ENCODE measurements around the gene METTL22.

Gene METTL22

GRCh38 chr16:8621572-8622314, at the start of gene METTL22:
METTL22 (plus strand) TSS chr16:8621698; CDS start chr16:8625666, 3,968 bp downstream.
- peak; percentile 80 to 85 for DNase-seq (ENCODE audit: low read depth in 2 of 2, low spot score in 1 of 2)

- DNase-seq (ENCODE audit: low read depth in 2 of 2, low spot score in 1 of 2): no peak
Observed at GRCh38 chr16:8572063-8572918, 49.2 kb upstream of the METTL22 start.

GRCh38 chr16:8572919-8573724, 48.4 kb upstream of the METTL22 start:
- DNase-seq (ENCODE audit: low read depth in 2 of 2, low spot score in 1 of 2): no peak

GRCh38 chr16:8575399-8575798, 46.1 kb upstream of the METTL22 start:
- DNase-seq (ENCODE audit: low read depth in 2 of 2, low spot score in 1 of 2): no peak

GRCh38 chr16:8576141-8577004, 45.1 kb upstream of the METTL22 start:
- DNase-seq (ENCODE audit: low read depth in 2 of 2, low spot score in 1 of 2): no peak

GRCh38 chr16:8577678-8578304, 43.7 kb upstream of the METTL22 start:
- no peak for DNase-seq (ENCODE audit: low read depth in 2 of 2, low spot score in 1 of 2)

- DNase-seq (ENCODE audit: low read depth in 2 of 2, low spot score in 1 of 2): no peak
Observed at GRCh38 chr16:8579559-8579958, 41.9 kb upstream of the METTL22 start.

GRCh38 chr16:8581831-8582580, 39.5 kb upstream of the METTL22 start:
- no peak for DNase-seq (ENCODE audit: low read depth in 2 of 2, low spot score in 1 of 2)

GRCh38 chr16:8583199-8583598, 38.3 kb upstream of the METTL22 start:
- DNase-seq (ENCODE audit: low read depth in 2 of 2, low spot score in 1 of 2): no peak

GRCh38 chr16:8583732-8584131, 37.8 kb upstream of the METTL22 start:
- no peak for DNase-seq (ENCODE audit: low read depth in 2 of 2, low spot score in 1 of 2)

- DNase-seq (ENCODE audit: low read depth in 2 of 2, low spot score in 1 of 2): no peak
Observed at GRCh38 chr16:8585041-8585440, 36.5 kb upstream of the METTL22 start.

- DNase-seq (ENCODE audit: low read depth in 2 of 2, low spot score in 1 of 2): no peak
Observed at GRCh38 chr16:8585857-8586256, 35.6 kb upstream of the METTL22 start.

GRCh38 chr16:8587065-8587464, 34.4 kb upstream of the METTL22 start:
- no peak for DNase-seq (ENCODE audit: low read depth in 2 of 2, low spot score in 1 of 2)

- DNase-seq (ENCODE audit: low read depth in 2 of 2, low spot score in 1 of 2): no peak
Observed at GRCh38 chr16:8588682-8589056, 32.8 kb upstream of the METTL22 start.

GRCh38 chr16:8589057-8589899, 32.2 kb upstream of the METTL22 start:
- DNase-seq (ENCODE audit: low read depth in 2 of 2, low spot score in 1 of 2): no peak

- DNase-seq (ENCODE audit: low read depth in 2 of 2, low spot score in 1 of 2): no peak
Observed at GRCh38 chr16:8589900-8590688, 31.4 kb upstream of the METTL22 start, which contains the start of gene TMEM114. TMEM114 (minus strand) TSS chr16:8590511; CDS start chr16:8589838, 673 bp downstream.

GRCh38 chr16:8590811-8591210, 30.7 kb upstream of the METTL22 start:
- DNase-seq (ENCODE audit: low read depth in 2 of 2, low spot score in 1 of 2): no peak

GRCh38 chr16:8591451-8591850, 30.0 kb upstream of the METTL22 start:
- no peak for DNase-seq (ENCODE audit: low read depth in 2 of 2, low spot score in 1 of 2)

Measured in stimulated activated CD8-positive, alpha-beta memory T cell treated with anti-CD3 and anti-CD28 coated beads, Interleukin-4, amount 100 ng/mL, for 4 hours (primary cell).